ENCODE results near the gene CGNL1.

DNA sequence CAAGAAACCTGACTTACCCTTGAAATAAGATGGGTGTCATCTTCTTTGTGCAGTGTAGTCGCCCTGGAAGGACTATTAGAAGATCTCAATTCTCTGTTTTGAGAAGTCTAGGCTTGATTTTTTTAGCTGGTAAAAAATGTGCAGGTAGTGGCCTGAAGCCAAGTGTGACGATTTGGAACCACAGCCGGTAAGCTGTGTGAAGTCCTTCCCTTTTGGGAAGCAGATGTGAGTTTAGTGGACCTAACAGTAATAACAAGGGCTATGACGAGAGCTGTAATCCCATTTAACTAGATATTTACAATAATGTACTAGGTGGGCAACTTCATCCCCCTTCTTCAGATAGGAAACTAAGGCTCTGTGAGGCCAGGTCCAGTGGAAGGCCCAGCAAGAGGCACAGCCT lies 133.7 kb downstream of the CGNL1 start:
- TF ChIP-seq HDAC6 (IDR thresholded peaks at IDR 0.05; ENCODE audit: unreplicated experiment), result no peak
- TF ChIP-seq, protein P1, sequence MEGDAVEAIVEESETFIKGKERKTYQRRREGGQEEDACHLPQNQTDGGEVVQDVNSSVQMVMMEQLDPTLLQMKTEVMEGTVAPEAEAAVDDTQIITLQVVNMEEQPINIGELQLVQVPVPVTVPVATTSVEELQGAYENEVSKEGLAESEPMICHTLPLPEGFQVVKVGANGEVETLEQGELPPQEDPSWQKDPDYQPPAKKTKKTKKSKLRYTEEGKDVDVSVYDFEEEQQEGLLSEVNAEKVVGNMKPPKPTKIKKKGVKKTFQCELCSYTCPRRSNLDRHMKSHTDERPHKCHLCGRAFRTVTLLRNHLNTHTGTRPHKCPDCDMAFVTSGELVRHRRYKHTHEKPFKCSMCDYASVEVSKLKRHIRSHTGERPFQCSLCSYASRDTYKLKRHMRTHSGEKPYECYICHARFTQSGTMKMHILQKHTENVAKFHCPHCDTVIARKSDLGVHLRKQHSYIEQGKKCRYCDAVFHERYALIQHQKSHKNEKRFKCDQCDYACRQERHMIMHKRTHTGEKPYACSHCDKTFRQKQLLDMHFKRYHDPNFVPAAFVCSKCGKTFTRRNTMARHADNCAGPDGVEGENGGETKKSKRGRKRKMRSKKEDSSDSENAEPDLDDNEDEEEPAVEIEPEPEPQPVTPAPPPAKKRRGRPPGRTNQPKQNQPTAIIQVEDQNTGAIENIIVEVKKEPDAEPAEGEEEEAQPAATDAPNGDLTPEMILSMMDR (IDR thresholded peaks at IDR 0.05 in 2 of 3, conservative IDR thresholded peaks at IDR 0.05 in 1 of 3; ENCODE audit: control insufficient read depth in 2 of 3, extremely low read depth in 1 of 3, insufficient read depth in 1 of 3, low read depth in 3 of 3, low read length in 3 of 3), result no peak
- no peak for TF ChIP-seq EZH2 (IDR thresholded peaks at IDR 0.05; ENCODE audit: borderline replicate concordance, control insufficient read depth, low read depth, low read length)
- TF ChIP-seq TBL1XR1 (IDR thresholded peaks at IDR 0.05; ENCODE audit: low read depth, low read length), result no peak
- TF ChIP-seq KDM1A (IDR thresholded peaks at IDR 0.05; ENCODE audit: borderline replicate concordance), result no peak
- TF ChIP-seq EP300 (IDR thresholded peaks at IDR 0.05; ENCODE audit: borderline replicate concordance in 1 of 2, control insufficient read depth in 1 of 2, low read depth in 2 of 2, low read length in 2 of 2), result no peak
- no peak for TF ChIP-seq CHD2 (IDR thresholded peaks at IDR 0.05; ENCODE audit: borderline replicate concordance, low read depth, low read length)
- no peak for TF ChIP-seq POLR2A (IDR thresholded peaks at IDR 0.05; ENCODE audit: low read depth, low read length)

All from GM12878 (cell line).